ENCODE measurements around the gene DCBLD2.

Gene DCBLD2

GRCh38 chr3:98829246-98829832 lies 72.2 kb downstream of the DCBLD2 start:
- H2BK15ac ChIP-seq (ENCODE audit: low read length) = no peak overlapping the region
- no peak overlapping the region for H2BK12ac ChIP-seq (ENCODE audit: low read length)
- H4K8ac ChIP-seq (ENCODE audit: low read depth, low read length) = no peak overlapping the region
- no peak overlapping the region for H3K27ac ChIP-seq (replicated peaks; ENCODE audit: low read length)
- no peak overlapping the region for H2BK120ac ChIP-seq (ENCODE audit: low read depth, low read length)
- no peak overlapping the region for H3K18ac ChIP-seq (ENCODE audit: low read length)
- no peak overlapping the region for H2BK5ac ChIP-seq (ENCODE audit: low read length)
- no peaks in the 10 kb centered on the region for H3K4me1 ChIP-seq (ENCODE audit: control insufficient read depth in 2 of 2, insufficient read depth in 1 of 2, low read depth in 1 of 2, low read length in 2 of 2)
- peaks cover 6 to 29% of the 10 kb centered on the region in 2 donors for H3K9me3 ChIP-seq (replicated peaks in 1 of 2; ENCODE audit: control insufficient read depth in 2 of 2, insufficient read depth in 1 of 2, low read depth in 1 of 2, low read length in 2 of 2)
- no peak overlapping the region for H2AK5ac ChIP-seq (ENCODE audit: low read depth, low read length)
- H2AFZ ChIP-seq (ENCODE audit: low read length) = no peak overlapping the region
- WGBS, 2 donors (ENCODE audit: extremely low coverage in 2 of 2, insufficient read length in 2 of 2, insufficient replicate concordance in 1 of 2) = no CpG with 5 or more reads among the region's 1 CpG
- peaks cover 2% of the 10 kb centered on the region for H3K79me1 ChIP-seq (ENCODE audit: low read depth, low read length)
- no peak overlapping the region for H3K23ac ChIP-seq (ENCODE audit: low read depth, low read length, poor library complexity)
- no peak overlapping the region for H4K91ac ChIP-seq (ENCODE audit: low read depth, low read length, poor library complexity)
- H3K14ac ChIP-seq (ENCODE audit: low read length) = no peak overlapping the region
- H3K27me3 ChIP-seq (ENCODE audit: control insufficient read depth in 3 of 3, insufficient read depth in 3 of 3, low read depth in 1 of 3, low read length in 3 of 3) = no peaks in the 10 kb centered on the region
- H3K4me3 ChIP-seq (ENCODE audit: low read length in 2 of 2) = no peak overlapping the region
- H3K9ac ChIP-seq (ENCODE audit: low read depth, low read length, poor library complexity) = no peak overlapping the region
- DNase-seq (ENCODE audit: low spot score) = no peak
- H3K4me2 ChIP-seq (ENCODE audit: insufficient read depth, low read length, poor library complexity, severe bottlenecking) = no peak overlapping the region
- H3K36me3 ChIP-seq (replicated peaks in 1 of 2; ENCODE audit: control insufficient read depth in 2 of 2, insufficient read depth in 2 of 2, low read length in 2 of 2) = peaks cover 8 to 30% of the 10 kb centered on the region in 2 donors
- no peak overlapping the region for H3K4ac ChIP-seq (ENCODE audit: low read length)

GRCh38 chr3:98827221-98827920 lies 74.1 kb downstream of the DCBLD2 start:
- Histone ChIP-seq H3K4me3 (ENCODE audit: low read length in 2 of 2) (no peak overlapping the region), H2BK120ac (ENCODE audit: low read depth, low read length) (no peak overlapping the region), H4K8ac (ENCODE audit: low read depth, low read length) (no peak overlapping the region), H2BK5ac (ENCODE audit: low read length) (no peak overlapping the region), H3K79me1 (ENCODE audit: low read depth, low read length) (peaks cover 5% of the 10 kb centered on the region), H3K27me3 (ENCODE audit: control insufficient read depth in 3 of 3, insufficient read depth in 3 of 3, low read depth in 1 of 3, low read length in 3 of 3) (no peaks in the 10 kb centered on the region), H3K9me3 (replicated peaks in 1 of 2; ENCODE audit: control insufficient read depth in 2 of 2, insufficient read depth in 1 of 2, low read depth in 1 of 2, low read length in 2 of 2) (peaks cover 0 to 14% of the 10 kb centered on the region in 2 donors), H4K91ac (ENCODE audit: low read depth, low read length, poor library complexity) (no peak overlapping the region), H2AFZ (ENCODE audit: low read length) (no peak overlapping the region), H3K36me3 (replicated peaks in 1 of 2; ENCODE audit: control insufficient read depth in 2 of 2, insufficient read depth in 2 of 2, low read length in 2 of 2) (peaks cover 6 to 35% of the 10 kb centered on the region in 2 donors), H3K27ac (replicated peaks; ENCODE audit: low read length) (no peak overlapping the region), H3K9ac (ENCODE audit: low read depth, low read length, poor library complexity) (no peak overlapping the region), H2BK12ac (ENCODE audit: low read length) (no peak overlapping the region), H3K14ac (ENCODE audit: low read length) (no peak overlapping the region), H3K4me1 (ENCODE audit: control insufficient read depth in 2 of 2, insufficient read depth in 1 of 2, low read depth in 1 of 2, low read length in 2 of 2) (no peaks in the 10 kb centered on the region), H3K18ac (ENCODE audit: low read length) (no peak overlapping the region), H3K4ac (ENCODE audit: low read length) (no peak overlapping the region), H3K4me2 (ENCODE audit: insufficient read depth, low read length, poor library complexity, severe bottlenecking) (no peak overlapping the region), H2BK15ac (ENCODE audit: low read length) (no peak overlapping the region), H3K23ac (ENCODE audit: low read depth, low read length, poor library complexity) (no peak overlapping the region), H2AK5ac (ENCODE audit: low read depth, low read length) (no peak overlapping the region)
- no CpG with 5 or more reads among the region's 1 CpG for WGBS, 2 donors (ENCODE audit: extremely low coverage in 2 of 2, insufficient read length in 2 of 2, insufficient replicate concordance in 1 of 2)
- DNase-seq (ENCODE audit: low spot score) = no peak

DNA sequence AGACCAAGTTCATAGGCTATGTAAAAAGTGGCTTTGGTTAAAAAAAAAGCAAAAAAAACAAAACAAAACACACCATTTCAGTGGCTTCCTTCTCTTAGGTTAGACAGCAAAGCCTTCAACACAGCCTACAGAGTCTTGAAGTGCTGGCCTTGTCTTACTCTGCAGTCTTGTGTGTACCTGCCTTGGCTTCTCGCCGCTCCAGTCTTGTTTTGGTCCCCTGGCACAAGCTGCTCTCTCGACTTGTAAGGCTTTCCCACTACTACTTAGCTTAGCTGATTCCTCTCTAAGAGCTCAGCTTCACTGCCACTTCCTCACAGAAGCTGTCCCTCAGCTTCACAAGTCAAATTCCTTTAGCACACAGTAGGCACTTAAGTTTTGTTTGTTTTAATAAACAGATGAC lies 75.4 kb downstream of the DCBLD2 start:
- Histone ChIP-seq H3K27ac (replicated peaks; ENCODE audit: low read length) (no peak overlapping the region), H3K23ac (ENCODE audit: low read depth, low read length, poor library complexity) (no peak overlapping the region), H2AFZ (ENCODE audit: low read length) (no peak overlapping the region), H4K91ac (ENCODE audit: low read depth, low read length, poor library complexity) (no peak overlapping the region), H2BK120ac (ENCODE audit: low read depth, low read length) (no peak overlapping the region), H2BK15ac (ENCODE audit: low read length) (no peak overlapping the region), H2BK5ac (ENCODE audit: low read length) (no peak overlapping the region), H3K79me1 (ENCODE audit: low read depth, low read length) (peaks cover 5% of the 10 kb centered on the region), H2BK12ac (ENCODE audit: low read length) (no peak overlapping the region), H3K4me3 (ENCODE audit: low read length in 2 of 2) (no peak overlapping the region), H3K4me1 (ENCODE audit: control insufficient read depth in 2 of 2, insufficient read depth in 1 of 2, low read depth in 1 of 2, low read length in 2 of 2) (no peaks in the 10 kb centered on the region), H3K9ac (ENCODE audit: low read depth, low read length, poor library complexity) (no peak overlapping the region), H3K4ac (ENCODE audit: low read length) (no peak overlapping the region), H2AK5ac (ENCODE audit: low read depth, low read length) (no peak overlapping the region), H4K8ac (ENCODE audit: low read depth, low read length) (no peak overlapping the region), H3K9me3 (replicated peaks in 1 of 2; ENCODE audit: control insufficient read depth in 2 of 2, insufficient read depth in 1 of 2, low read depth in 1 of 2, low read length in 2 of 2) (peaks cover 0 to 10% of the 10 kb centered on the region in 2 donors), H3K18ac (ENCODE audit: low read length) (no peak overlapping the region), H3K4me2 (ENCODE audit: insufficient read depth, low read length, poor library complexity, severe bottlenecking) (no peak overlapping the region), H3K36me3 (replicated peaks in 1 of 2; ENCODE audit: control insufficient read depth in 2 of 2, insufficient read depth in 2 of 2, low read length in 2 of 2) (peaks cover 6 to 47% of the 10 kb centered on the region in 2 donors), H3K27me3 (ENCODE audit: control insufficient read depth in 3 of 3, insufficient read depth in 3 of 3, low read depth in 1 of 3, low read length in 3 of 3) (no peaks in the 10 kb centered on the region), H3K14ac (ENCODE audit: low read length) (no peak overlapping the region)
- no peak for DNase-seq (ENCODE audit: low spot score)
- no CpG with 5 or more reads among the region's 3 CpGs for WGBS, 2 donors (ENCODE audit: extremely low coverage in 2 of 2, insufficient read length in 2 of 2, insufficient replicate concordance in 1 of 2)

DNA sequence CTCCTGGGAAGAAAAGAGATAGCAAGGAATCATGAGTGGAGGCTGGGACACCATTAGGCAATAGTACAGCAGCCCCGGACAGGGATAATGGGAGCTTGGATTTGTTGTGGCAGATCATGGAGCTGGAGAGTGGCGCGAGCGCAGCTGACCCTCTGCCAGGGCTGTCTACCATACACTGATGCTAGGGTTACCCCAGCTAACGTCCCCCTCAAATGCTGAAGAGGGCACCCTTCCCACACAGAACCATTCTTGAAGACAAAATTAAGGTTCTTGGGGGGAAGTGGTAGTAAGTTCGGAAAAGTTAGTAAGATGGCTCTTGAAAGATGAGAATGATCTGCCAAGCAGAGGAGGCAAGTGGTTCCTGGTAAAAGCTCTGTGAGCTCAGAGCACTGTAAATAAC lies 77.2 kb downstream of the DCBLD2 start:
- H3K27ac ChIP-seq (replicated peaks; ENCODE audit: low read length) = no peak overlapping the region
- no peak overlapping the region for H3K9ac ChIP-seq (ENCODE audit: low read depth, low read length, poor library complexity)
- 100% methylated on average over 1 of the region's 6 CpGs; no CpG with 5 or more reads in 1 of the 2 donors for WGBS, 2 donors (ENCODE audit: extremely low coverage in 2 of 2, insufficient read length in 2 of 2, insufficient replicate concordance in 1 of 2)
- no peak overlapping the region for H3K4me2 ChIP-seq (ENCODE audit: insufficient read depth, low read length, poor library complexity, severe bottlenecking)
- H4K8ac ChIP-seq (ENCODE audit: low read depth, low read length) = no peak overlapping the region
- H3K36me3 ChIP-seq (replicated peaks in 1 of 2; ENCODE audit: control insufficient read depth in 2 of 2, insufficient read depth in 2 of 2, low read length in 2 of 2) = peaks cover 8 to 66% of the 10 kb centered on the region in 2 donors
- H2BK12ac ChIP-seq (ENCODE audit: low read length) = no peak overlapping the region
- no peak overlapping the region for H2AK5ac ChIP-seq (ENCODE audit: low read depth, low read length)
- H3K23ac ChIP-seq (ENCODE audit: low read depth, low read length, poor library complexity) = no peak overlapping the region
- H2BK5ac ChIP-seq (ENCODE audit: low read length) = no peak overlapping the region
- no peak for DNase-seq (ENCODE audit: low spot score)
- H2AFZ ChIP-seq (ENCODE audit: low read length) = no peak overlapping the region
- H3K79me1 ChIP-seq (ENCODE audit: low read depth, low read length) = peaks cover 5% of the 10 kb centered on the region
- H3K9me3 ChIP-seq (replicated peaks in 1 of 2; ENCODE audit: control insufficient read depth in 2 of 2, insufficient read depth in 1 of 2, low read depth in 1 of 2, low read length in 2 of 2) = no peaks in the 10 kb centered on the region
- H2BK120ac ChIP-seq (ENCODE audit: low read depth, low read length) = no peak overlapping the region
- H3K27me3 ChIP-seq (ENCODE audit: control insufficient read depth in 3 of 3, insufficient read depth in 3 of 3, low read depth in 1 of 3, low read length in 3 of 3) = no peaks in the 10 kb centered on the region
- no peak overlapping the region for H3K14ac ChIP-seq (ENCODE audit: low read length)
- no peak overlapping the region for H3K4ac ChIP-seq (ENCODE audit: low read length)
- no peaks in the 10 kb centered on the region for H3K4me1 ChIP-seq (ENCODE audit: control insufficient read depth in 2 of 2, insufficient read depth in 1 of 2, low read depth in 1 of 2, low read length in 2 of 2)
- no peak overlapping the region for H4K91ac ChIP-seq (ENCODE audit: low read depth, low read length, poor library complexity)
- no peak overlapping the region for H2BK15ac ChIP-seq (ENCODE audit: low read length)
- no peak overlapping the region for H3K4me3 ChIP-seq (ENCODE audit: low read length in 2 of 2)
- no peak overlapping the region for H3K18ac ChIP-seq (ENCODE audit: low read length)
